Epithelial cell of esophagus (primary cell): Measurements from ENCODE around the gene KRTAP9-8.
A peak's percentile ranks its signal among the peaks of the same experiment; 100 is the strongest.
"Not testable (repeated sequence)": the region's sequence is repeated elsewhere in the genome, so short reads cannot be mapped to it uniquely, and the experiment has no call there.

Experiments
- DNase-seq: peaks from one replicate; pipeline ENCODE4 v3.0.0; 2010; ENCODE audit warnings: low read depth
- H3K4me3 ChIP-seq: 2 replicates; pipeline ENCODE4 v1.5.1; 2011; ENCODE audit warnings: mild to moderate bottlenecking, low read length, control low read depth
- TF ChIP-seq, protein P1 (sequence below): IDR thresholded peaks from 2 replicates; pipeline ENCODE4 v1.5.1; 2011; ENCODE audit warnings: low read depth, mild to moderate bottlenecking, low read length, control low read depth, inconsistent platforms; ENCODE audit not compliant: insufficient read depth; ENCODE audit errors: missing control alignments

The KRTAP9-8 gene, protein sequence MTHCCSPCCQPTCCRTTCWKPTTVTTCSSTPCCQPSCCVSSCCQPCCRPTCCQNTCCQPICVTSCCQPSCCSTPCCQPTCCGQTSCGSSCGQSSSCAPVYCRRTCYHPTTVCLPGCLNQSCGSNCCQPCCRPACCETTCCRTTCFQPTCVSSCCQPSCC

DNA sequence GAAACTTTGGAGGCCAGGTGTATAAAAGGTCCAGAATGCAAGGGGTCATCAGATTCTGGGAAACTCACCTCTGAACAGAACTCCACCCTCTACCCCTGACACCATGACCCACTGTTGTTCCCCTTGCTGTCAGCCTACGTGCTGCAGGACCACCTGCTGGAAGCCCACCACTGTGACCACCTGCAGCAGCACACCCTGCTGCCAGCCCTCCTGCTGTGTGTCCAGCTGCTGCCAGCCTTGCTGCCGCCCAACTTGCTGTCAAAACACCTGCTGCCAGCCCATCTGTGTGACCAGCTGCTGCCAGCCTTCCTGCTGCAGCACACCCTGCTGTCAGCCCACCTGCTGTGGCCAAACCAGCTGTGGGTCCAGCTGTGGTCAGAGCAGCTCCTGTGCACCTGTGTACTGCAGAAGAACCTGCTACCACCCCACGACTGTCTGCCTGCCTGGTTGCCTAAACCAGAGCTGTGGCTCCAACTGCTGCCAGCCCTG, at the start of gene KRTAP9-8:
TSS of gene KRTAP9-8 (plus strand) at position 51 of the 489 bp plus-strand sequence. CDS start at position 104, 53 bp downstream.
- not testable (repeated sequence) for DNase-seq

DNA sequence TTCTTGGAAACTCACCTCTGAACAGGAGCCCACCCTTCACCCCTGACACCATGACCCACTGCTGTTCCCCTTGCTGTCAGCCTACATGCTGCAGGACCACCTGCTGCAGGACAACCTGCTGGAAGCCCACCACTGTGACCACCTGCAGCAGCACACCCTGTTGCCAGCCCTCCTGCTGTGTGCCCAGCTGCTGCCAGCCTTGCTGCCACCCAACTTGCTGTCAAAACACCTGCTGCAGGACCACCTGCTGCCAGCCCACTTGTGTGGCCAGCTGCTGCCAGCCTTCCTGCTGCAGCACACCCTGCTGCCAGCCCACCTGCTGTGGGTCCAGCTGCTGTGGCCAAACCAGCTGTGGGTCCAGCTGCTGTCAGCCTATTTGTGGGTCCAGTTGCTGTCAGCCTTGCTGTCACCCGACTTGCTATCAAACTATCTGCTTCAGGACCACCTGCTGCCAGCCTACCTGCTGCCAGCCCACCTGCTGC, 47.9 kb upstream of the KRTAP9-8 start, which contains the start of gene KRTAP9-1:
TSS of gene KRTAP9-1 (plus strand) at position 51 of the 482 bp plus-strand sequence. CDS start at position 51, 0 bp downstream.
- DNase-seq: not testable (repeated sequence)

More for the DNA sequence above, at the start of gene KRTAP9-8:
- H3K4me3 ChIP-seq: not testable (repeated sequence)

DNA sequence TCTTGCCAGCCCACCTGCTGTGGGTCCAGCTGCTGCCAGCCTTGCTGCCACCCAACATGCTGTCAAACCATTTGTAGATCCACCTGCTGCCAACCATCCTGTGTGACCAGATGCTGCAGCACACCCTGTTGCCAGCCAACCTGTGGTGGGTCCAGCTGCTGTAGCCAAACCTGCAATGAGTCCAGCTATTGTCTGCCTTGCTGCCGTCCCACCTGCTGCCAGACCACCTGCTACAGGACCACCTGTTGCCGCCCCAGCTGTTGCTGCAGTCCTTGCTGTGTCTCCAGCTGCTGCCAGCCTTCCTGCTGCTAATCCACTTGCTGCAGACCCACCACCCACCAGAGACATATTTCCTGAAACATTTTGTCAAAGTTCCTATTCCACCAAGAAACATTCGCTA, 47.5 kb upstream of the KRTAP9-8 start:
- DNase-seq: no peak
- TF ChIP-seq, protein P1, sequence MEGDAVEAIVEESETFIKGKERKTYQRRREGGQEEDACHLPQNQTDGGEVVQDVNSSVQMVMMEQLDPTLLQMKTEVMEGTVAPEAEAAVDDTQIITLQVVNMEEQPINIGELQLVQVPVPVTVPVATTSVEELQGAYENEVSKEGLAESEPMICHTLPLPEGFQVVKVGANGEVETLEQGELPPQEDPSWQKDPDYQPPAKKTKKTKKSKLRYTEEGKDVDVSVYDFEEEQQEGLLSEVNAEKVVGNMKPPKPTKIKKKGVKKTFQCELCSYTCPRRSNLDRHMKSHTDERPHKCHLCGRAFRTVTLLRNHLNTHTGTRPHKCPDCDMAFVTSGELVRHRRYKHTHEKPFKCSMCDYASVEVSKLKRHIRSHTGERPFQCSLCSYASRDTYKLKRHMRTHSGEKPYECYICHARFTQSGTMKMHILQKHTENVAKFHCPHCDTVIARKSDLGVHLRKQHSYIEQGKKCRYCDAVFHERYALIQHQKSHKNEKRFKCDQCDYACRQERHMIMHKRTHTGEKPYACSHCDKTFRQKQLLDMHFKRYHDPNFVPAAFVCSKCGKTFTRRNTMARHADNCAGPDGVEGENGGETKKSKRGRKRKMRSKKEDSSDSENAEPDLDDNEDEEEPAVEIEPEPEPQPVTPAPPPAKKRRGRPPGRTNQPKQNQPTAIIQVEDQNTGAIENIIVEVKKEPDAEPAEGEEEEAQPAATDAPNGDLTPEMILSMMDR: no peak
- no peak overlapping the region for H3K4me3 ChIP-seq

More for the DNA sequence above, 47.9 kb upstream of the KRTAP9-8 start, which contains the start of gene KRTAP9-1:
- H3K4me3 ChIP-seq: not testable (repeated sequence)

DNA sequence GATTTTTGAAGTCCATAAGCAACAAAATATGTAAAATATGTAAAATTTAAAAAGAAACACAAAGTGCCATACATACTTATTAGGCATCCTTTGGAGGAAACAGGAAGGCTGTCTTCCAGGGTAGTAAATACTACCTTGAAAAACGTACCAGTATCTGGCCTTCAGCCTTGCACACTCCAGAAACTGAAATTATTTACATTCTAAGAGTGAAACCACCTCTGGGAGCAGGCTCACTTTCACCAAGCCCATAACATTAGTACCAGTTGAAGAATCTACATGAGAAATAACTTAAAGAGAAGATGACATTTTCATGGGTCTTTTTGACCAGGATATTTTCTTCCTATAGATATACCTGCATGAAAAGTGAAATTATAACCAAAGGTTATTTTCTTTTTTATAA, 41.7 kb upstream of the KRTAP9-8 start:
- H3K4me3 ChIP-seq: no peak overlapping the region
- no peak for DNase-seq
- TF ChIP-seq, protein P1: no peak

DNA sequence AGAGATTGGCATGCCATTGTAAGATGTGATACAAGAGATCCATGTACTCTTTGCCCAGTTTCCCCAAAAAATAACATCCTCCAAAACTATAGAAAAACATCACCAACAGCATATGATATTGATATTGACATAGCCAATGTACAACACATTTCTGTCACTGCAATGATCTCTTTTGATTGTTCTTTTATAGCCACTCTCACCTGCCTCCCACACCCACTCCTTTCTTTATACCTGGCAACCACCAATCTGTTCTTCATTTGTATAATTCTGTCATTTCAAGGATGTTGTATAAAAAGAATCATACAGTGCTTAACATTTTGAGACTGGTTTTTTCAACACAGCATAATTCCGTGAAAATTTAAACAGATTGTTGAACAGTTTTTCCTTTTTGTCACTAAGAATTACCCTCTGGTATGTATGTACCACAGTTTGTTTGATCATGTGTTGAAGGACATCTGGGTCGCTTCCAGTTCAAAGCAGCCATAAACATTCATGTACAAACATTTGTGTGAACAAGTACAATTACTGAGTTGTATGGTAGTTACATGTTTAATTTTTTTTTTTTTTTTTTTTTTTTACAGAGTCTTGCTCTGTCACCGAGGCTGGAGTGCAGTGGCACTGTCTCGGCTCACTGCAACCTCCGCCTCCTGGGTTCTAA, 38.2 kb upstream of the KRTAP9-8 start:
- H3K4me3 ChIP-seq: no peak overlapping the region
- TF ChIP-seq, protein P1: no peak
- no peak for DNase-seq

DNA sequence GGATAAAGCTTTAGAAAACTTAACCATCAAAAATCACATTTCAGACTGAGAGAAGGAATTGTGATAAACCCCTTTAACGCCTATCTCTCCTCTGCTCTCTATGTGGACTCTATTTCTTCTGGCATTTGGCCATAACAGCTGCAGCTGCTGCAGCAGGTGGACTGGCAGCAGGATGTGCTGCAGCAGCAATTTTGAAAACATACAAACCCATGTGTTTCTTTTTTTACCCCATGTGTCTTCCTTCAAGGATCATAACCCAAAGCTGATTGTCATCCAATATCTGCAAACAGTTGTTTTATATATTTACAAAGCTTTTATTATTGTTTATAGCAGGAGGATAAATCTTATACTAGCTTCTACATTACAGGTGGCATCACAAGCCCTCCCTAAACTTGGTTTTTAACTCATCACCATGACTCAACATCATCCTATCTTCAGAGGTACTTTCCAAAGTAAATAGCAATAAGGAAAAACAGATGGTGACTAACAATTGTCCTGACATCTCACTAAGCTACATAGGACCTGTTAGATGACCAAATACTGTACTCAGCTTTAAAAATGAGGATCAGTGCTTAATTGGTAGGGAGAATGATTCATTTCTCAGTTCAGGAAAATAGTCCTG, 25.8 kb upstream of the KRTAP9-8 start:
- peak; percentile 80 for DNase-seq
- TF ChIP-seq, protein P1: no peak
- no peak overlapping the region for H3K4me3 ChIP-seq

DNA sequence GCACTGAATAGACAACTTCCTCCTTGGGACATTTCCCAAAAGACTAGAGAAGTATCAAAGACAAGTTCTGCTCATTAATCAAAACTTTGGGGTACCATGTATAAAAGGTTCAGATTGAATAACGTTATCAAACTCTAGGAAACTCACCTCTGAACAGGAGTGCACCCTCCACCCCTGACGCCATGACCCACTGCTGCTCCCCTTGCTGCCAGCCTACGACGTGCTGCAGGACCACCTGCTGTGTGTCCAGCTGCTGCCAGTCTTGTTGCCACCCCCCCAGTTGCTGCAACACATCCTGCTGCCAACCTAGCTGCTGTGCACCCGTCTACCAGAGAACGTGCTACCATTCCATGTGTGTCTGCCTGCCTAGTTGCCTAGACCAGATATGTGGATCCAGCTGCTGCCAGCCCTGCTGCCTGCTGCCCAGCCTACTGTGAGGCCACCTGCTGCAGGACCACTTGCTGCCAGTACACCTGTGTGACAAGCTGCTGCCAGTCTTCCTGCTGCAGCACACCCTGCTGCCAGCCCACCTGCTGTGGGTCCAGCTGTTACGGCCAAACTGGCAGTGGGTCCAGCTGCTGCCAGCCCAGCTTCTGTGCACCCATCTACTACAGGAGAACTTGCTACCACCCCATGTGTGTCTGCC, 25.2 kb upstream of the KRTAP9-8 start:
- TF ChIP-seq, protein P1: no peak
- H3K4me3 ChIP-seq: no peak overlapping the region
- DNase-seq: no peak
